Endodermal cell (in vitro differentiated cells): ENCODE data around the gene HMGCL. TPM values are rescaled to one million over a fixed set of nuclear protein-coding genes. Genes with fewer than 3 reads are reported as not detected.

Experiments used
- DNase-seq: peaks from one replicate; pipeline ENCODE4 v3.0.0-alpha.2; 2017
- H3K27ac ChIP-seq: 2 replicates; pipeline ENCODE4 v1.5.1; 2013; ENCODE audit warnings: mild to moderate bottlenecking, low read depth, low read length, moderate library complexity
- H3K27me3 ChIP-seq: 2 replicates; pipeline ENCODE4 v1.6.1; 2013; ENCODE audit warnings: mild to moderate bottlenecking, low read length, moderate library complexity; ENCODE audit not compliant: insufficient read depth, control insufficient read depth, poor library complexity, severe bottlenecking
- H3K36me3 ChIP-seq: 2 replicates; pipeline ENCODE4 v1.7.0; 2013; ENCODE audit warnings: mild to moderate bottlenecking, low read length, moderate library complexity; ENCODE audit not compliant: control insufficient read depth, insufficient read depth
- H3K4me1 ChIP-seq: one replicate; pipeline ENCODE4 v1.7.0; 2013; ENCODE audit warnings: low read length; ENCODE audit not compliant: control insufficient read depth, insufficient read depth
- H3K4me3 ChIP-seq: 2 replicates; pipeline ENCODE4 v1.5.1; 2013; ENCODE audit warnings: mild to moderate bottlenecking, low read length, moderate library complexity
- H3K9ac ChIP-seq: 2 replicates; pipeline ENCODE4 v1.6.1; 2013; ENCODE audit warnings: mild to moderate bottlenecking, low read length, moderate library complexity; ENCODE audit not compliant: poor library complexity, severe bottlenecking; ENCODE audit errors: extremely low read depth
- H3K9me3 ChIP-seq: 2 replicates; pipeline ENCODE4 v1.6.1; 2013; ENCODE audit warnings: mild to moderate bottlenecking, low read length, moderate library complexity; ENCODE audit not compliant: control insufficient read depth
- H3K27ac Mint-ChIP-seq: 2 replicates; pipeline ENCODE4 v1.8.0; 2020; ENCODE audit warnings: mixed read lengths
- H3K27me3 Mint-ChIP-seq: 2 replicates; pipeline ENCODE4 v1.8.0; 2021; ENCODE audit warnings: mild to moderate bottlenecking, mixed read lengths; ENCODE audit not compliant: insufficient read depth
- H3K36me3 Mint-ChIP-seq: 2 replicates; pipeline ENCODE4 v1.8.0; 2020; ENCODE audit warnings: low read depth, mixed read lengths
- H3K4me1 Mint-ChIP-seq: 2 replicates; pipeline ENCODE4 v1.8.0; 2020; ENCODE audit warnings: mixed read lengths
- H3K4me3 Mint-ChIP-seq: 2 replicates; pipeline ENCODE4 v1.8.0; 2020; ENCODE audit warnings: mild to moderate bottlenecking, moderate library complexity, mixed read lengths
- H3K9me3 Mint-ChIP-seq: 2 replicates; pipeline ENCODE4 v1.8.0; 2020; ENCODE audit warnings: mild to moderate bottlenecking, mixed read lengths
- CTCF ChIP-seq: fragments of 200-600 bp; sonication (generic); conservative IDR thresholded peaks from 2 replicates; pipeline ENCODE4 v1.5.0; 2021; ENCODE audit warnings: antibody characterized with exemption, mild to moderate bottlenecking
- WGBS, 2 experiments: methylation state at CpG; one replicate each; pipeline versions ENCODE4 v1.1.5 to v1.1.7; 2013; ENCODE audit warnings: missing lambda C conversion rate in 2 of 2, mixed read lengths in 1 of 2; ENCODE audit not compliant: insufficient coverage in 1 of 2, insufficient read length in 1 of 2; 5-methylcytosine and 5-hydroxymethylcytosine counted together
- total RNA-seq, 2 donors: library from RNA; stranded (reverse); fragmentation: NEBNext Ultra II Directional in 1 of 2; extraction: Animal tissue kit (Norgen Biotek cat#: 25700) in 1 of 2; gene quantifications; 2 replicates in 1 of 2; 3 replicates in 1 of 2; pipeline ENCODE4 v1.2.1, GENCODE V29; 2021

The HMGCL gene
- total RNA-seq, 2 donors from 2014 or later = 24.0 to 41.7 TPM

- Mint-ChIP-seq H3K4me3 (peak within 1 kb of the TSS; percentile 98), H3K27me3 (no peaks in the 10 kb centered on the region), H3K27ac (peak within 1 kb of the TSS; percentile 95), H3K36me3 (peaks cover 36% of the 10 kb centered on the region), H3K4me1 (peaks cover 12% of the 10 kb centered on the region), H3K9me3 (no peaks in the 10 kb centered on the region)
- Histone ChIP-seq H3K27ac (no peak within 1 kb of the TSS), H3K4me3 (peak within 1 kb of the TSS; percentile 98), H3K4me1 (peaks cover 4% of the 10 kb centered on the region), H3K9me3 (no peaks in the 10 kb centered on the region), H3K36me3 (peaks cover 45% of the 10 kb centered on the region), H3K9ac (peak within 1 kb of the TSS; percentile 77), H3K27me3 (no peaks in the 10 kb centered on the region)
- 1 to 2% methylated on average over 20 to 47 of the region's 47 CpGs for WGBS, 2 experiments
- no peak for TF ChIP-seq CTCF
- DNase-seq = peak; percentile 97
These were observed 34.3 kb downstream of the HMGCL start, which contains the start of gene LYPLA2 for GRCh38 chr1:23790696-23791515. Gene LYPLA2 (plus strand): TSS chr1:23791145. CDS start chr1:23792683, 1,538 bp downstream.

- Mint-ChIP-seq H3K36me3 (peaks cover 45% of the 10 kb centered on the region), H3K4me1 (peaks cover 12% of the 10 kb centered on the region), H3K27ac (no peak overlapping the region), H3K9me3 (no peaks in the 10 kb centered on the region), H3K27me3 (no peaks in the 10 kb centered on the region), H3K4me3 (no peak overlapping the region)
- H3K9ac ChIP-seq = no peak overlapping the region
- H3K27ac ChIP-seq = no peak overlapping the region
- peaks cover 60% of the 10 kb centered on the region for H3K36me3 ChIP-seq
- WGBS, 2 experiments = 96 to 100% methylated on average over 1 to 3 of the region's 3 CpGs
- H3K9me3 ChIP-seq = no peaks in the 10 kb centered on the region
- no peak for TF ChIP-seq CTCF
- H3K4me1 ChIP-seq = peaks cover 4% of the 10 kb centered on the region
- DNase-seq = no peak
- no peaks in the 10 kb centered on the region for H3K27me3 ChIP-seq
- no peak overlapping the region for H3K4me3 ChIP-seq
These were observed 36.5 kb downstream of the HMGCL start for GRCh38 chr1:23788695-23789094.

- no peaks in the 10 kb centered on the region for H3K9me3 ChIP-seq
- H3K4me3 ChIP-seq = no peak overlapping the region
- H3K4me3 Mint-ChIP-seq = no peak overlapping the region
- H3K9me3 Mint-ChIP-seq = no peaks in the 10 kb centered on the region
- no peak for TF ChIP-seq CTCF
- no peak overlapping the region for H3K9ac ChIP-seq
- peak overlapping the region; percentile 42 for H3K27ac Mint-ChIP-seq
- peaks cover 48% of the 10 kb centered on the region for H3K36me3 Mint-ChIP-seq
- no peaks in the 10 kb centered on the region for H3K27me3 ChIP-seq
- H3K4me1 ChIP-seq = peaks cover 4% of the 10 kb centered on the region
- 95 to 98% methylated on average over 2 to 3 of the region's 3 CpGs for WGBS, 2 experiments
- no peak for DNase-seq
- peaks cover 54% of the 10 kb centered on the region for H3K36me3 ChIP-seq
- no peaks in the 10 kb centered on the region for H3K27me3 Mint-ChIP-seq
- H3K4me1 Mint-ChIP-seq = peaks cover 12% of the 10 kb centered on the region
- H3K27ac ChIP-seq = no peak overlapping the region
These were observed 37.5 kb downstream of the HMGCL start for GRCh38 chr1:23787701-23788100.
